ENCODE measurements around the gene FOXE3.

The FOXE3 gene

GRCh38 chr1:47418681-47419325 lies 2.7 kb downstream of the FOXE3 start:
- ATAC-seq (ENCODE audit: insufficient read depth, low read depth) = no peak
- DNase-seq = no peak
- no peaks in the 10 kb centered on the region for H3K79me2 ChIP-seq (ENCODE audit: insufficient read depth, low read length)
- H3K4me1 ChIP-seq (ENCODE audit: insufficient read depth, low read length) = no peaks in the 10 kb centered on the region
- H3K4me2 ChIP-seq (ENCODE audit: insufficient read depth, low read length) = no peak overlapping the region
- no peaks in the 10 kb centered on the region for H3K9me3 ChIP-seq (ENCODE audit: insufficient read depth, low read length, severe bottlenecking)
- peaks cover 3% of the 10 kb centered on the region; the same call in 1 of the 2 replicates for H4K20me1 ChIP-seq (ENCODE audit: insufficient read depth, low read length)
- H3K9ac ChIP-seq (ENCODE audit: low read depth, low read length) = no peak overlapping the region
- no peak overlapping the region for H3K27ac ChIP-seq (ENCODE audit: low read length)
- H3K36me3 ChIP-seq (ENCODE audit: insufficient read depth, low read length) = no peaks in the 10 kb centered on the region
- H3K27me3 ChIP-seq (ENCODE audit: insufficient read depth, low read length, poor library complexity) = no peaks in the 10 kb centered on the region
- TF ChIP-seq EZH2 (IDR thresholded peaks at IDR 0.05; ENCODE audit: borderline replicate concordance, low read depth, low read length, severe bottlenecking) = no peak
- TF ChIP-seq CTCF (IDR thresholded peaks at IDR 0.05; ENCODE audit: borderline replicate concordance, extremely low read depth, low read length, poor library complexity, severe bottlenecking) = no peak
- H2AFZ ChIP-seq (ENCODE audit: low read depth, low read length) = no peak overlapping the region
- no peak overlapping the region for H3K4me3 ChIP-seq (ENCODE audit: low read depth in 1 of 2, low read length in 2 of 2)

DNA sequence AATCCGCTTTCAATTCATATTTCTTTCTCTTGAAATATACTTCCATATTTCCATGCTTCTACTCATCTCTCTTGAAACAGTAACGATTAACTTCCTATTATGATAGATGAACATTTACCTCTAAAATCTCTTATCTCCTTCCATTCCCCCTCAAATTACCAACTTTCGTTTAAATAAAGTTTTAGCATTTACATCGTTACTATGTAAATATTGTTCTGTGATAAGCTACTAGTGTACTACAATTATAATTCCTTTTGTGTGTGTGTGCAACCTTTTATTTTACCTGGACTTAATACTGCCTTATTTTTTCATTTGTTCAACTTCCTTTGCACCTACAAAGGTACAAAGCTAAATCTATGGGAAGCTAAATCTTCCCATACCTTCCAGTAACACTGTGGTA lies 4.5 kb downstream of the FOXE3 start:
- no peak for TF ChIP-seq CTCF (IDR thresholded peaks at IDR 0.05; ENCODE audit: borderline replicate concordance, extremely low read depth, low read length, poor library complexity, severe bottlenecking)
- no peak overlapping the region for H3K4me2 ChIP-seq (ENCODE audit: insufficient read depth, low read length)

DNA sequence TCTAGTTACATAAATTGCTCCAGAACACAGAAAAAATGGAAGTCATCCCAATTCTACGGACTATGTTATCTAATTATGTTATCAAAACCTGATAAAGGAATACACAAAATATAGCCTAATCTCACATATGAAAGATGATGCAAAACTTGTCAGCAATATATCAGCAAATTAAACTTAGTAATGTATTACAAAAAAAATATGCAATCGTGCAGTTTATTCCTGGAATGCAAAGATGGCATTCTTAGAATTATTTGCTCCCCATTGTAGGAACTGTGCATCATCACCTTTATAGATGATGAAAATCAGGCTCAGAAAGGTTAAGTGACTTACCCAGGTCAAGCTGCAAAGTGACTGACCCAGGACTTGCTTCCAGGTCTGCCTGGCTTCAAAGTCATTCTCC lies 7.8 kb downstream of the FOXE3 start:
- H3K27me3 ChIP-seq (ENCODE audit: insufficient read depth, low read length, poor library complexity) = no peaks in the 10 kb centered on the region
- no peak for ATAC-seq (ENCODE audit: insufficient read depth, low read depth)

More for the DNA sequence above, 4.5 kb downstream of the FOXE3 start:
- no peaks in the 10 kb centered on the region for H3K79me2 ChIP-seq (ENCODE audit: insufficient read depth, low read length)
- peaks cover 13% of the 10 kb centered on the region; the same call in 1 of the 2 replicates for H4K20me1 ChIP-seq (ENCODE audit: insufficient read depth, low read length)
- no peaks in the 10 kb centered on the region for H3K4me1 ChIP-seq (ENCODE audit: insufficient read depth, low read length)
- no peak overlapping the region for H3K4me3 ChIP-seq (ENCODE audit: low read depth in 1 of 2, low read length in 2 of 2)
- no peaks in the 10 kb centered on the region for H3K27me3 ChIP-seq (ENCODE audit: insufficient read depth, low read length, poor library complexity)
- H3K27ac ChIP-seq (ENCODE audit: low read length) = no peak overlapping the region
- no peak for DNase-seq
- H3K9me3 ChIP-seq (ENCODE audit: insufficient read depth, low read length, severe bottlenecking) = no peaks in the 10 kb centered on the region
- no peaks in the 10 kb centered on the region for H3K36me3 ChIP-seq (ENCODE audit: insufficient read depth, low read length)
- no peak overlapping the region for H2AFZ ChIP-seq (ENCODE audit: low read depth, low read length)
- H3K9ac ChIP-seq (ENCODE audit: low read depth, low read length) = no peak overlapping the region
- no peak for ATAC-seq (ENCODE audit: insufficient read depth, low read depth)

More for the DNA sequence above, 7.8 kb downstream of the FOXE3 start:
- Histone ChIP-seq H3K27ac (ENCODE audit: low read length) (no peak overlapping the region), H3K36me3 (ENCODE audit: insufficient read depth, low read length) (no peaks in the 10 kb centered on the region), H3K79me2 (ENCODE audit: insufficient read depth, low read length) (no peaks in the 10 kb centered on the region), H3K4me3 (ENCODE audit: low read depth in 1 of 2, low read length in 2 of 2) (no peak overlapping the region), H3K9me3 (ENCODE audit: insufficient read depth, low read length, severe bottlenecking) (no peaks in the 10 kb centered on the region), H2AFZ (ENCODE audit: low read depth, low read length) (no peak overlapping the region), H4K20me1 (ENCODE audit: insufficient read depth, low read length) (peaks cover 31% of the 10 kb centered on the region), H3K4me2 (ENCODE audit: insufficient read depth, low read length) (no peak overlapping the region), H3K9ac (ENCODE audit: low read depth, low read length) (no peak overlapping the region), H3K4me1 (ENCODE audit: insufficient read depth, low read length) (no peaks in the 10 kb centered on the region)
- no peak for DNase-seq
- TF ChIP-seq CTCF (IDR thresholded peaks at IDR 0.05; ENCODE audit: borderline replicate concordance, extremely low read depth, low read length, poor library complexity, severe bottlenecking) (no peak), EZH2 (IDR thresholded peaks at IDR 0.05; ENCODE audit: borderline replicate concordance, low read depth, low read length, severe bottlenecking) (no peak)
